ENCODE measurements around the gene RAD51B. TPM values are rescaled to one million over a fixed set of nuclear protein-coding genes. Genes with fewer than 3 reads are reported as not detected.
"Not testable (repeated sequence)": the region's sequence is repeated elsewhere in the genome, so short reads cannot be mapped to it uniquely, and the experiment has no call there.

Gene RAD51B
- total RNA-seq, 2 donors from 2014 or later: 42.6 to 50.0 TPM

DNA sequence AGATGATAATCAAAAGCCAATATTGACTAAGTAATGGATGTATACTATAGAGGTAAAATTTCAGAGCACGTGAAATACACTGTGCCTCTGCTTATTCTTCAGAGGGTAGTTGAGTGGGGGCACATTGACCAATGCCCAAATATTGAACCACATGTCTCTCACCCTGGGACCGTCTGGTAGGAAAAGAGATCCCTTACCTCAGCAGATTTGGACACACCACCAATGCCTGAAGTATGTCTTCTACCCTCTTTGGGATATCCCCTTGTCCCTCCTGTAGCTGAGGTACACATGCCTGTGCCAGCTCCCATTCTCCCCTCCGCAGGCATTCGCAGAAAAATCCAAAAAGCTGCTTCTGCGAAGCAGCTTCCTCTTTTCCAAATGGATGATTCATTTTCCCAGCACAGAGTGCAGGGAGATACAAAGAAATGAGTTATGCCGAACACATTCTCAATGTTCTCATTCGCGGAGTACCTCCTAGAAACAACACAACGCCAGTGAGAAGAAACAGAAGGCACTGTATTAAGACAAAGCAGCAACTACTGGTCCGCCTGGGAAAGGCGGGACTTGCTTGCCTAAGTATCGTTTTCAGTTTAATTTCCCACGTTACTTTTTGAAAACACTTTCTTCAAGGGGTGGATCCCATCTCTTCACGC lies 3.9 kb upstream of the RAD51B start:
- no peaks in the 10 kb centered on the region for H3K9me3 Mint-ChIP-seq
- H3K27me3 Mint-ChIP-seq (ENCODE audit: low read depth): no peaks in the 10 kb centered on the region

GRCh38 chr14:67816326-67817002 lies 3.1 kb upstream of the RAD51B start, which contains the start of gene ZFYVE26:
Gene ZFYVE26 (minus strand): TSS chr14:67816590. CDS start chr14:67815963, 627 bp downstream.
- H3K4me1 Mint-ChIP-seq (ENCODE audit: low read depth): peaks cover 47% of the 10 kb centered on the region
- H3K27ac Mint-ChIP-seq: peak within 1 kb of the TSS; percentile 98
- peak; percentile 89 to 93 for DNase-seq
- ATAC-seq (replicated peaks in 1 of 2): peak; percentile 94
- H3K9me3 Mint-ChIP-seq: no peaks in the 10 kb centered on the region
- peak within 1 kb of the TSS; percentile 93 to 99 for H3K4me3 Mint-ChIP-seq
- no peaks in the 10 kb centered on the region for H3K27me3 Mint-ChIP-seq (ENCODE audit: low read depth)
- H3K36me3 Mint-ChIP-seq (ENCODE audit: insufficient read depth in 2 of 2): peaks cover 0 to 2% of the 10 kb centered on the region in 2 donors

More for the DNA sequence above, 3.9 kb upstream of the RAD51B start:
- Mint-ChIP-seq H3K4me3 (peak overlapping the region; percentile 93 to 99), H3K27ac (peak overlapping the region; percentile 98), H3K36me3 (ENCODE audit: insufficient read depth in 2 of 2) (peaks cover 0 to 2% of the 10 kb centered on the region in 2 donors), H3K4me1 (ENCODE audit: low read depth) (peaks cover 40% of the 10 kb centered on the region)
- ATAC-seq (replicated peaks in 1 of 2) (no peak), DNase-seq (no peak)

DNA sequence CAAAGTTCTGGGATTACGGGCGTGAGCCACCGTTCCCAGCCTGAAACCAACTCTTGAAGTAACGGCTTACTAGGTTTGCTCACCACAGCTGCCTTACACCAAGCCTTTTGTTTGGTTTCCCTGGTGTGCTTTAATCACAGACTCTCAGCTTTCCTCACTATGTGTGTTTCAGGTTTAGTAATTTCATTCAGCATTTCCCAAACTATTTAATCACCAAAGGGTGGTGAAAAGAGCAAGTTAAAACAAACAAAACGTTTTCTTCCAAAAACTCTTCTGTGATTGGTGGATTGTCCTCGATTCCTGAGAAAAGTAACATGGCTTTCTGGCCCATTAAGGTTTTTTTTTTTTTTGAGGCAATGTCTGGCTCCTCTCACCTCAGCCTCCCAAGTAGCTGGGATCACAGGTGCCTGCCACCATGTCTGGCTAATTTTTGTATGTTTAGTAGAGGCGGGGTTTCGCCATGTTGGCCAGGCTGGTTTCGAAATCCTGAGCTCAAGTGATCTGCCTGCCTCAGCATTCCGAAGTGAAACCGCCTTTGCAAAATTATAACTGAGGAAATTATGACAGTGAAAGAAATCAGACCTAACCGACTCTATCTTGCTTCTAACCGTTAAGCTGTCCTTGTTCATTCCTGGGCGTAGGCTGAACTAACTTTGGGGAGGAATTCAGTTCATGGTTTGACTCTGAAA lies 1.7 kb upstream of the RAD51B start:
- no peaks in the 10 kb centered on the region for H3K27me3 Mint-ChIP-seq (ENCODE audit: low read depth)
- no peak overlapping the region for H3K27ac Mint-ChIP-seq
- DNase-seq (no peak), ATAC-seq (replicated peaks in 1 of 2) (no peak)
- H3K4me3 Mint-ChIP-seq: peak overlapping the region; percentile 93 to 98
- H3K36me3 Mint-ChIP-seq (ENCODE audit: insufficient read depth in 2 of 2): peaks cover 0 to 2% of the 10 kb centered on the region in 2 donors
- H3K4me1 Mint-ChIP-seq (ENCODE audit: low read depth): peaks cover 47% of the 10 kb centered on the region
- no peaks in the 10 kb centered on the region for H3K9me3 Mint-ChIP-seq

DNA sequence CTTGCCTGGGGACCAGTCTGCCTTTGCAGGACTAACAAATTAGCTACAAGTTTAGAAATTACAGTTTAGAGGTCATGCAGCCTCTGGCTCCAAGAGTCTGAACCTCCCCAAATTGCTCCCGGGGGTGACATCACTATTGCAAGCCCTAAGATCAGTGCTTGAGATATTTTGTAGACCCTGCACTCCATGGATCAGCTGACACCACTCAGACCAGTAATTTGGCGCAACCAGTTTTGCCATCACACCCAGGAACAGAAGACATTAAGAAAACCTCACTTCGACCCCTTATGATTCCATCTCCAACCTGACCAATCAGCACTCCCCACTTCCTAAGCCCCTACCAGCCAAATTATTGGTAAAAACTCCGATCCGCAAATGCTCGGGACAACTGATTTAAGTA lies 1.1 kb upstream of the RAD51B start:
- not testable (repeated sequence) for DNase-seq; H3K27me3 Mint-ChIP-seq (ENCODE audit: low read depth); ATAC-seq (replicated peaks in 1 of 2); H3K9me3 Mint-ChIP-seq; H3K27ac Mint-ChIP-seq; H3K36me3 Mint-ChIP-seq (ENCODE audit: insufficient read depth in 2 of 2)
- H3K4me1 Mint-ChIP-seq (ENCODE audit: low read depth): peaks cover 46% of the 10 kb centered on the region
- peak overlapping the region; percentile 93 to 98 for H3K4me3 Mint-ChIP-seq

DNA sequence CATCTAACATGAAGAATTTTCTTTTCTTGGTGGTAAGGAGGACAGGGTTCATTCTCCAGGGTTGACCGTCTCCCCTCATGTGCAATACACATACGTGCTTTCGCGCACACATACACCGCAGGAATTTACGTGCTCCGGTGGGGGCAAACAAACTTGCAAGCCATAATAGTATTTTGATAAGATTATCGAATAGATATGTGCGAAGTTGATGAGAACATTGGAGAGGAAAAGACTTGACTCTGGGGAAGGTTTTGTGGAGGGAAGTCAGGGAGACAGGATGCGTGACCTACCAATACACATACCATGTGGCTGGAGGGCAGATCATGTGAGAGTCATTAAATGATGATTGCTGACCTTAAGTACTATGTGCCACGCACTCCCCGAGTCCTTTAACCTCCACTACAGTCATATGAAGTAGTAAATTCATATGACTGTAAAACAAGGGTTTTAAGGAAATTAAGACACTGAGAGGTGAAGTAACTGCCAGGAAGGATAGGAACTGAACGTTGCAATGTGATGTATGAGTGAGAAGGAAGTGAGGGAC lies 921 bp downstream of the RAD51B start:
- H3K36me3 Mint-ChIP-seq (ENCODE audit: insufficient read depth in 2 of 2): peaks cover 0 to 2% of the 10 kb centered on the region in 2 donors
- DNase-seq: peak in 1 of 2 donors; percentile 17
- H3K4me3 Mint-ChIP-seq: peak overlapping the region; percentile 93 to 98
- H3K4me1 Mint-ChIP-seq (ENCODE audit: low read depth): peaks cover 26% of the 10 kb centered on the region
- peak overlapping the region; percentile 87 for H3K27ac Mint-ChIP-seq
- no peaks in the 10 kb centered on the region for H3K27me3 Mint-ChIP-seq (ENCODE audit: low read depth)
- H3K9me3 Mint-ChIP-seq: no peaks in the 10 kb centered on the region
- peak in 1 of 2 donors; percentile 18 for ATAC-seq (replicated peaks in 1 of 2)

- ATAC-seq (replicated peaks in 1 of 2): no peak
- H3K36me3 Mint-ChIP-seq (ENCODE audit: insufficient read depth in 2 of 2): peaks cover 0 to 2% of the 10 kb centered on the region in 2 donors
- no peak overlapping the region for H3K27ac Mint-ChIP-seq
- DNase-seq: no peak
- H3K27me3 Mint-ChIP-seq (ENCODE audit: low read depth): no peaks in the 10 kb centered on the region
- peaks cover 22% of the 10 kb centered on the region for H3K4me1 Mint-ChIP-seq (ENCODE audit: low read depth)
- no peaks in the 10 kb centered on the region for H3K9me3 Mint-ChIP-seq
- H3K4me3 Mint-ChIP-seq: peak overlapping the region; percentile 93 to 98
Measured at GRCh38 chr14:67821121-67821520, 1.5 kb downstream of the RAD51B start.

- Mint-ChIP-seq H3K9me3 (peaks cover 0 to 3% of the 10 kb centered on the region in 2 donors), H3K36me3 (ENCODE audit: insufficient read depth in 2 of 2) (peaks cover 7 to 10% of the 10 kb centered on the region in 2 donors), H3K4me1 (ENCODE audit: low read depth) (no peaks in the 10 kb centered on the region), H3K4me3 (no peak overlapping the region), H3K27ac (no peak overlapping the region), H3K27me3 (ENCODE audit: low read depth) (no peaks in the 10 kb centered on the region)
- DNase-seq: no peak
- ATAC-seq (replicated peaks in 1 of 2): no peak
Measured at GRCh38 chr14:67831113-67831512, 11.5 kb downstream of the RAD51B start.

DNA sequence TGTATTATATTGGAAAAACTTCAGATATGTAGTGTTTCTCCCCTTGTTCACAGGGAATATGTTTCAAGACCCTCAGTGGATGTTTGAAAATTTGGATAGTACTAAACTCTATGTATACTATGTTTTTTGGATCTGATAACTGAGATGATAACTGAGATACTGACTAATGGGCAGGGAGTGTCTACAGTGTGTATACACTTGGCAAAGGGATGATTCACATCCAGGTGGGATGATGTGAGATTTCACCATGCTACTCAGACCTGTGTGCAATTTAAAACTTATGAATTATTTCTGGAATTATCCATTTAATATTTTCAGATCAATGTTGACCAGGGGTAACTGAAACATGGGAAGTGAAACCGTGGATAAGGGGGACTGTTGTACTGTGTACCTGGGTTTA lies 13.8 kb downstream of the RAD51B start:
- DNase-seq (no peak), ATAC-seq (replicated peaks in 1 of 2) (no peak)
- Mint-ChIP-seq H3K4me1 (ENCODE audit: low read depth) (no peaks in the 10 kb centered on the region), H3K27me3 (ENCODE audit: low read depth) (no peaks in the 10 kb centered on the region), H3K4me3 (no peak overlapping the region), H3K36me3 (ENCODE audit: insufficient read depth in 2 of 2) (peaks cover 3 to 10% of the 10 kb centered on the region in 2 donors), H3K9me3 (peaks cover 0 to 3% of the 10 kb centered on the region in 2 donors), H3K27ac (no peak overlapping the region)

DNA sequence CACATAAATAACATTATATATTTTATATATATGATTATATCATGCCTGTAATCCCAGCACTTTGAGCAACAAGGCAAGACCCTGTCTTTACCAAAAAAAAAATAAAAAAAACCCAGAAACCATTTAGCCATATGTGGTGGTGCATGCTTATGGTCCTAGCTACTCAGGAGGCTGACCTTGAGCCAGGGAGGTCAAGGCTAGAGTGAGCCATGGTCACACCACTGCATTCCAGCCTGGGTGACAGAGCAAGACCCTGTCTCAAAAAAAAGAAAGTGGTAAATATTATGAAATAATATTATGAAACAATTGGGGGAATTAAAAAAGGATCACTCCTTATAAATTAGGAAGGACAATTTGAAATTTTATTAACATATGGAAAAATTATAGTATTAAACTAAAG lies 16.0 kb downstream of the RAD51B start:
- Mint-ChIP-seq H3K4me3 (no peak overlapping the region), H3K36me3 (ENCODE audit: insufficient read depth in 2 of 2) (peaks cover 0 to 4% of the 10 kb centered on the region in 2 donors), H3K9me3 (no peaks in the 10 kb centered on the region), H3K27me3 (ENCODE audit: low read depth) (no peaks in the 10 kb centered on the region), H3K27ac (no peak overlapping the region), H3K4me1 (ENCODE audit: low read depth) (no peaks in the 10 kb centered on the region)
- ATAC-seq (replicated peaks in 1 of 2) (no peak), DNase-seq (no peak)

DNA sequence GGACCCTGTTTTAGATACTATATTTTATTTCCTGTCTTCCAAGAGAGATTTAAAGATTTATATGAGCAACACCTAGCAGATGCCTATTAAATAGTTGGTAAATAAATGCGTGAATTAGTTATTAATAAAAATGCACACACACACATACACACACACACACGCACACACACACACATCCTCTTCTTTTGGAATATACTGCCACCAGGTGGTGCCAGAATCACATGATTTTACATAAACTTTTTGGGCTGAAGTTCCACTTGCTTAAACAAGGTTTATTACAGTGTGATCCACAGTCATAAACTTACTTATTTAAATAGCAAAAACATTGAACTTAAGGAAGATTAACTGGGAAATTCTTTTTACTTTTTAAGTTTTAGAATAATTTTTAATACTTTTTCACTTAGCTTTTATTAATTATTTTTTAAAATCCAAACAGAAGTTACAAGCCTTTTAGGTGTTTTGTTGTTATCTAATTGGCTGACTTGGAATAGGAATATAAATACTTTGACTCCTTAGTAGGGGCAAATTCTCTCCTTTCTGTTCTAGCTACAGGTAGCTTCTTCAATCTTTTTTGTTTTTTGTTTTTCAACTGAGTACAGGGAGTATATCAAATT lies 17.5 kb downstream of the RAD51B start:
- Mint-ChIP-seq H3K4me1 (ENCODE audit: low read depth) (no peaks in the 10 kb centered on the region), H3K36me3 (ENCODE audit: insufficient read depth in 2 of 2) (peaks cover 0 to 4% of the 10 kb centered on the region in 2 donors), H3K9me3 (no peaks in the 10 kb centered on the region), H3K27ac (peak overlapping the region; percentile 31), H3K27me3 (ENCODE audit: low read depth) (no peaks in the 10 kb centered on the region), H3K4me3 (no peak overlapping the region)
- DNase-seq (peak; percentile 42 to 48), ATAC-seq (replicated peaks in 1 of 2) (peak in 1 of 2 donors; percentile 28)

DNA sequence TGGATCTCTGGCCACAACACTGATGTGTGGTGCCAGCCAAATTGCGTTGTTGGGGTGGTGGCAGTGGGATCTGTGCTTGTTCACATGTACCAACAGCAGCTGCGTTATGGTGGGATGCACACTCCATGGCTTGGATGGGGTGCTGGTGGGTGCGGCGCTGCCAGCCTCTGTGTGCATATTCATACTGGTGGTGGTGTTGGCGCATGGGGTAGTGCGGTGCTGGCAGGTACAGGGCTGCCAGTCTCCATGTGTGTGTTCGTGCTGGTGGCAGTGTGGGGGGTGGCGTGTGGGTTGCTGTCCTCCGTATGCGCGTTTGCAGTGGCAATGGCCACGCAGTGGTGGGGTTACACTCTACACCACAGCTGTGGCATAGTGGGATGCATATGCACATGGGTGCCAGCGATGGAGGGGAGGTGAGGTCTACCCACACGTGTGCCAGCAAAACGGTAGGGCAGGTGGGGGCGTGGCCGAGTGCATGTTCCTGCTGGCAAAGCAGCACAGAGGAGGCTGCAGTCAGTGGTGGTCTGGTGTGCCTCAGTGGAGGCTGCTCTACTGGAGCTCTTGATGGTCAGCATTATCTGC lies 26.5 kb downstream of the RAD51B start:
- no peaks in the 10 kb centered on the region for H3K27me3 Mint-ChIP-seq (ENCODE audit: low read depth)
- H3K9me3 Mint-ChIP-seq: peaks cover 2 to 4% of the 10 kb centered on the region in 2 donors
- peaks cover 10 to 15% of the 10 kb centered on the region in 2 donors for H3K36me3 Mint-ChIP-seq (ENCODE audit: insufficient read depth in 2 of 2)
- no peak overlapping the region for H3K4me3 Mint-ChIP-seq
- H3K27ac Mint-ChIP-seq: no peak overlapping the region
- H3K4me1 Mint-ChIP-seq (ENCODE audit: low read depth): no peaks in the 10 kb centered on the region
- ATAC-seq (replicated peaks in 1 of 2) (no peak), DNase-seq (no peak)

DNA sequence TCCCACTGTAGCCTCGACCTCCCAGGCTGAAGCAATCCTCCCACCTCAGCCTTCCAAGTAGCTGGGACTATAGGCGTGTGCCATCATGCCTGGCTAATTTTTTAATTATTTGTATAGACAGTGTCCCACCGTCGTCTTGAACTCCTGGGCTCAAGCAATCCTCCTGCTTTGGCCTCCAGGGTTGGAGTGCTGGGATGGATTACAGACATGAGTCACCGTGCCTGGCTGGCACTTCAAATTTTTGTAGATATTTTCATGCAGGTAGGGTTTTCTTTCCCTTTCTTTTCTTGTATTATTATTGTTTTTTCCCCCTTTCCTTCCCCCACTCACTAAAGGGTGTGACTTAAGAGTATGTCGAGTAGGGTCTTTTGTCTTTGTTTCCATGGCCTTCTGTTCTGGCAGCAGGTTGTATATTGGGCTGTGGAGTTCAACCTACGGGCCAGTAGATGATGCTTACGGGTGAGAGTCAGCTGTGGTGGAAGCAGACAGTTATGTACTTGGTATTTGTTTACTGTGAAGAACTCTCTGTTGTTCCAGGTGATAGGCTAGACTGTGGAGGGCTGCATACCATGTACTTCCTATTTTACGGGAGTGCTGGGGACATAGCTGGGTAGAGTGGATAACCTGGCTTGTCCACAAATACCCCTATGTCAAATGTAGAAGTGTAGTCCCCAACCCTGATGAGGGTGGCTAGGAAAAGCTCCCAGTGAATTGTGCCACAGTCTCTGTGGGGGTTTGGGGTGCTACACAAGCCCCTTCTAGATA lies 30.7 kb downstream of the RAD51B start:
- ATAC-seq (replicated peaks in 1 of 2) (no peak), DNase-seq (no peak)
- Mint-ChIP-seq H3K4me3 (no peak overlapping the region), H3K9me3 (peaks cover 2 to 4% of the 10 kb centered on the region in 2 donors), H3K4me1 (ENCODE audit: low read depth) (no peaks in the 10 kb centered on the region), H3K27ac (no peak overlapping the region), H3K27me3 (ENCODE audit: low read depth) (no peaks in the 10 kb centered on the region), H3K36me3 (ENCODE audit: insufficient read depth in 2 of 2) (peaks cover 10 to 15% of the 10 kb centered on the region in 2 donors)
